Measurements from ENCODE around the gene CREBZF.

- TF ChIP-seq CTCF (conservative IDR thresholded peaks at IDR 0.05 in 1 of 2, IDR thresholded peaks at IDR 0.05 in 1 of 2; ENCODE audit: low read depth in 1 of 2, low read length in 2 of 2) (no peak), EZH2 (IDR thresholded peaks at IDR 0.05; ENCODE audit: low read length, missing control alignments) (no peak)
These were observed 12.0 kb downstream of the CREBZF start for GRCh38 chr11:85652786-85653447.

Measured in fibroblast of lung (primary cell).